GM10248 (cell line): Measurements from ENCODE around the gene C13orf46.

Experiments used
- CTCF ChIA-PET: fragments of 300-600 bp; sonication (Branson Sonifier 250); formaldehyde crosslinking; extraction: SDS; loops from one replicate; lab custom pipeline; 2021; ENCODE audit warnings: antibody characterized with exemption; lab: Yijun Ruan, JAX
- POLR2A ChIA-PET: fragments of 350-650 bp; sonication (Branson Sonifier 250); formaldehyde crosslinking; extraction: SDS; loops from one replicate; lab custom pipeline; 2020; ENCODE audit warnings: antibody characterized with exemption; lab: Yijun Ruan, JAX
- DNase-seq: peaks from one replicate; pipeline ENCODE4 v3.0.0; 2012; ENCODE audit errors: extremely low spot score
- TF ChIP-seq, protein P1 (sequence below): IDR thresholded peaks from 2 replicates; pipeline ENCODE4 v1.5.1; 2012; ENCODE audit warnings: mild to moderate bottlenecking, low read depth; ENCODE audit errors: extremely low read depth, missing control alignments, control extremely low read depth

C13orf46 gene

GRCh38 chr13:113924184-113924901 lies 49.5 kb downstream of the C13orf46 start:
- POLR2A ChIA-PET = no interaction called here
- TF ChIP-seq, protein P1, sequence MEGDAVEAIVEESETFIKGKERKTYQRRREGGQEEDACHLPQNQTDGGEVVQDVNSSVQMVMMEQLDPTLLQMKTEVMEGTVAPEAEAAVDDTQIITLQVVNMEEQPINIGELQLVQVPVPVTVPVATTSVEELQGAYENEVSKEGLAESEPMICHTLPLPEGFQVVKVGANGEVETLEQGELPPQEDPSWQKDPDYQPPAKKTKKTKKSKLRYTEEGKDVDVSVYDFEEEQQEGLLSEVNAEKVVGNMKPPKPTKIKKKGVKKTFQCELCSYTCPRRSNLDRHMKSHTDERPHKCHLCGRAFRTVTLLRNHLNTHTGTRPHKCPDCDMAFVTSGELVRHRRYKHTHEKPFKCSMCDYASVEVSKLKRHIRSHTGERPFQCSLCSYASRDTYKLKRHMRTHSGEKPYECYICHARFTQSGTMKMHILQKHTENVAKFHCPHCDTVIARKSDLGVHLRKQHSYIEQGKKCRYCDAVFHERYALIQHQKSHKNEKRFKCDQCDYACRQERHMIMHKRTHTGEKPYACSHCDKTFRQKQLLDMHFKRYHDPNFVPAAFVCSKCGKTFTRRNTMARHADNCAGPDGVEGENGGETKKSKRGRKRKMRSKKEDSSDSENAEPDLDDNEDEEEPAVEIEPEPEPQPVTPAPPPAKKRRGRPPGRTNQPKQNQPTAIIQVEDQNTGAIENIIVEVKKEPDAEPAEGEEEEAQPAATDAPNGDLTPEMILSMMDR = no peak
- CTCF ChIA-PET = interaction anchor here (1.0 to 1.9 kb wide), 2 partner anchors 9 to 15 kb away, joined by 3 to 4 read pairs; no protein-coding TSS in a partner anchor
- no peak for DNase-seq

GRCh38 chr13:113923376-113924063 lies 50.4 kb downstream of the C13orf46 start:
- ChIA-PET CTCF (interaction anchor here (1.0 to 1.9 kb wide), 2 partner anchors 10 to 14 kb away, joined by 3 to 4 read pairs; no protein-coding TSS in a partner anchor), POLR2A (no interaction called here)
- TF ChIP-seq, protein P1 = no peak
- no peak for DNase-seq

- ChIA-PET POLR2A (no interaction called here), CTCF (no interaction called here)
- TF ChIP-seq, protein P1 = no peak
- no peak for DNase-seq
These were observed 51.3 kb downstream of the C13orf46 start for GRCh38 chr13:113922412-113923118.

DNA sequence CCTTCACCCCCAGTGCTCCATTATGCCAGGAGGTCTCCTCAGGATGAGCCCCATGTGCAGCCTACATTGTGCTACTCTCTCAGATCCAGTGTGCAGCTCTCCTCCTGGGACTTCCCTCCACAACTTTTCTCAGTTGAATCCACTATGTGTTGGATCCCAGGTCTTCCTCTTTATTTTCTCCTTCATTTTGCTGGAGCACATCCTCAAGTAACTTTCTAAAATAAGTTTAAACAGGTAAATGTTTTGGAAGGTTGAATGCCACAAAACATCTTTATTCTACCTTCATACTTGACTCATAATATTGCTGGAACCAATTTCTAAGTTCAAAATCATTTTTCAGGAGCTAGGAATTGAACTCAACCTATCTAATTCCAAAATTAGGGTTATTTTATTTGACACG lies 52.1 kb downstream of the C13orf46 start:
- DNase-seq = no peak
- TF ChIP-seq, protein P1 = no peak
- ChIA-PET CTCF (interaction anchor here (1.0 to 1.4 kb wide), 3 partner anchors 15 to 305 kb away, joined by 3 read pairs; no protein-coding TSS in a partner anchor), POLR2A (no interaction called here)

DNA sequence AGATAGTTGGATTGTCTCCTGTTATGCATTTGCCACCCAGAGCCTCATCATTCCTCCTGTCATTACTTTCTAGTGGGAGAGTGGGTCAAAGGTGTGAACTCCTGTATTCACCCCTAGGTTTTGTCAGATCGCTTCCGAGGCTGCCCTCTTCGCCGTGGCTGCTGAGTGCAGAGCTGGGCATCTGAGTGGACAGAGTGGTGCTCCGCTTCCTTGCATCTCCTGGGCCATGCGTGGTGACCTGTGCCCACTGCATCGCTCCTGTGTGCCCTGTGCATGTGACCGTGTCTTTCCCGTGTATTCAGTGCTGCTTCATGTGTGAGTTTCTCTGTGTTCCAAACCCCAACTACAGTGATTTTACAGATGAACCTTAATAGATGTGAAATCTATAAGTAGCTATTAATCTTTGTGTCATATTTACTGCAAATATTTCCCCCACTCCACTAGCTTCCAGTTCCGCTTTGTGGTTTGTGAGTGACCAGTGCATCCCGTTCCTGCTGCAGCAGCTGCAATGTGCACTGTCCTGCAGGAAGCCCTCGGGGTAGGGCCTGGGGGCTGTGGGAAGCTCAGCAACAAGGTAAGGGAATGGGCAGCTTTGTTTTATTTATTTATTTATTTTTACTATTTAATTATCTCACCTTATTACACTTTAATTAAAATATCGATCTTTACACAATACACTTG lies 53.1 kb downstream of the C13orf46 start:
- POLR2A ChIA-PET = no interaction called here

More for the DNA sequence above, 53.1 kb downstream of the C13orf46 start:
- CTCF ChIA-PET = interaction anchor here (1.1 to 1.4 kb wide), 2 partner anchors 16 to 306 kb away, joined by 3 read pairs; no protein-coding TSS in a partner anchor
- TF ChIP-seq, protein P1 = no peak
- DNase-seq = no peak
